Stimulated activated CD4-positive, alpha-beta T cell treated with anti-CD3 and anti-CD28 coated beads, Interleukin-1b, Interleukin-23, amount 100 ng/mL, for 24 hours (primary cell): ENCODE results near the gene DYNC1LI1.
A peak's percentile ranks its signal among the peaks of the same experiment; 100 is the strongest.

ENCODE experiments used
- DNase-seq, 4 experiments: peaks; one replicate each; pipeline ENCODE4 v3.0.0-alpha.2; 2020; ENCODE audit warnings: low read depth in 4 of 4, low spot score in 1 of 4

DYNC1LI1 gene

GRCh38 chr3:32570421-32571191 is at the start of gene DYNC1LI1:
DYNC1LI1 (minus strand) TSS chr3:32570858; CDS start chr3:32570770, 88 bp downstream.
- peak; percentile 88 to 95 (median 94) for DNase-seq

- no peak for DNase-seq
These were observed 48.7 kb upstream of the DYNC1LI1 start for GRCh38 chr3:32619395-32619794.

GRCh38 chr3:32616267-32616962 is 45.8 kb upstream of the DYNC1LI1 start:
- DNase-seq = no peak

DNA sequence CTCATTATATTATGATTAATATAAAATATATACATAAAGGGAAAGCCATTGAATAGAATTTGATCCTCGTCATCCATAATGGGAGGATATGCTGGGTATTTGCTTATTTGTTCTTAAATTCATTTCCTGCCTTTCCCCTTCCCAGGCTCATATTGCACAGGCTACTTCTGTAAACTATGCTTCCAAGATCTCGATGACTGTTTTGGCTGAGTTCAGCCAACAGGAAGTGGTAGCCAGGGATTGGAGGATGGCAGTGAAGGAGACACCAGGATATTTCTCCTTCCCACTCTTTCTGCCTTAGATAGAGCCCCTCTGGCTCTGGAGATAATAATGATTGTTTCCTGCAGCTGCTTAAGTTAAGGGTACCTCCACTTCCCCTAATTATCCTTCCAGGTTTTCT is 44.3 kb upstream of the DYNC1LI1 start:
- DNase-seq = no peak

GRCh38 chr3:32613183-32613582 is 42.5 kb upstream of the DYNC1LI1 start:
- DNase-seq = no peak

GRCh38 chr3:32612547-32612946 is 41.9 kb upstream of the DYNC1LI1 start:
- no peak for DNase-seq

GRCh38 chr3:32607522-32607921 is 36.9 kb upstream of the DYNC1LI1 start:
- DNase-seq = no peak

DNA sequence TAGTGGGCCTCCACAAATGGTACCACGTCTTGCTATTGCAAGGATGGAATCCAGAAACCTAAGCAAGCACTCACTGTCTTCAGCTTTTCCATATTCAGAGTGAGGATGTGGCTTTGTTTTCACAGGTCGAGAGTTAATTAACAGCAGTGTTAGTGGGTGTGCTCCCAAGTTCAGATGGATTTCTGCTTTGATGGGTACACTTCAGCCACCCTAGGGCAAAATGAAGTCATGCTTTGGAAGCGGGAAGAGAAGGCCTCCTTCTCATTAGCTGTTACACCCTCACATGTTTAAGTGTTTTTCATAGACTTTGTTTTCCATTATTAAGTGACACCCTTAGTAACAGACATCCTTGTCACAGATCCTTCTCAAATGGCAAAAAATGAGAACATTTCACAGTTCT is 36.3 kb upstream of the DYNC1LI1 start:
- DNase-seq = no peak

DNA sequence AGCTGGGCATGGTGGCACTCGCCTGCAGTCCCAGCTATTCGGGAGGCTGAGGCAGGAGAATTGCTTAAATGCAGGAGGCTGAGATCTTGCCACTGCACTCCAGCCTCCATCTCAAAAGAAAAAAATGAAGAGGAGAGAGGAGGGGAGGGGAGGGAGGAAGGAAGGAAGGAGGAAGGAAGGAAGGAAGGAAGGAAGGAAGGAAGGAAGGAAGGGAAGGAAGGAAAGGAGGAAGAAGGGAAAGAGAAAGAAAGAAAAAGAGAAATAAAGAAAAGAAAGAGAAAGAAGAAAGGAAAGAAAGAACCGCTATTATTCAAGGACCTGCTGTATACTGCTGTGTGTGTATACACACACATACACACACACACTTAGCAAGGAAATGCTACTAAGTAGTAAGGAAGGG is 35.6 kb upstream of the DYNC1LI1 start:
- DNase-seq = no peak

DNA sequence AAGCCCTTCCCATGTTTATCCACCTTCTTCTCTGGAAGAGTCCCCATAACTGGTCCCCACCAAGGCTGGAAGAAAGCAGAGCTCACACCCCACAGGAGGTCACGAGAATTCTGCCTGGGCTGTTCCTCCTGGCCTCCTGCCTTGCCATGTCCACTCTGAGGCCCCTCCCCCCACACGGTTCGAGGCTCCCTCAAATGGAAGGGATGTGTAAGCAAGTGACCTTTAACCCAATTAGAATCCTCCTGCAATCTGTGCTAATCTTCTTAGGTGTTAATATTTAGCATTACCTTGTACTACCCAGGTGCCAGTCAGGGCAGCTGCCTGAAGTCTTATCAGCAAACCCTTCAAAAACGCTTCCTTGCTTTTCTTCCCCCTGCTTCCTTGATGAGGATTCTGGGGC is 32.4 kb upstream of the DYNC1LI1 start:
- no peak for DNase-seq

DNA sequence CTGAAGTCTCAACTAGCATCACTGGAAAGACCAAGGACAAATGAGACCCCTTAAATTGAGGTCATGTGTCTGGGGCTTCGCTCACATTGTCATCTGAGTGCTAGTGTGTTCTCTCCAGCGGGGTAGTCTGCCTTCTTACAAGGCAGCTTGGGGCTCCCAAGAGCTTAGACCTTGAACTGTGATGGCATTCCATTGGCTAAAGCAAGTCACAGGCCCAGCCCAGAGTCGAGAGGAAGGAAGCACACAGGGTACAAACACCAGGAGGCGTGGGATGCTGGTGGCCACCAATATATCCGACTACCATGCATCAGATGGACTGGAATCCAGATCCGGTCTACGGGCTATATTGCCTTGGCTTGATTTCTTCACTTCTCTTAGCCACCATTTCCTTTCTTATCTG is 31.5 kb upstream of the DYNC1LI1 start:
- DNase-seq = no peak

- DNase-seq = no peak
These were observed 31.1 kb upstream of the DYNC1LI1 start for GRCh38 chr3:32601722-32602121.

- no peak for DNase-seq
These were observed 27.0 kb upstream of the DYNC1LI1 start for GRCh38 chr3:32597656-32598055.

DNA sequence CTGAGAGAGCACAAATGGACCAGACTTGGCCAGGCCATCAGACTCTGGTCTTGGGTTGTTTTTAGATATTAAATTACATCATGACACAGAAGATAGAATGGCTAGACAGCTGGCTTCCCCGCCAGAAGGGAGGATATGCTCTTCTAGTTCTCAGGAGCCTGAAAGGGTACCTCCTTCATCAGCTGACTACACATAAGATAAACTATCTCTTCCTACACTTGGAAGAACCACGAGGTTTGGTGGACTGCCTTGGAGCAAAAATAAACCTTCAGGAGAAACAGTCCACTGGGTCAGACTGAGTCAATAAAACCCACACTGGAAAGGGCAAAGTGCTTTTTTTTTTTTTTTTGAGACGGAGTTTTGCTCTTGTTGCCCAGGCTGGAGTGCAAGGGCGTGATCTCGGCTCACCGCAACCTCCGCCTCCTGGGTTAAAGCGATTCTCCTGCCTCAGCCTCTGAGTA is 26.3 kb upstream of the DYNC1LI1 start:
- no peak for DNase-seq

- no peak for DNase-seq
These were observed 25.7 kb upstream of the DYNC1LI1 start for GRCh38 chr3:32596282-32596908.

GRCh38 chr3:32595323-32595722 is 24.7 kb upstream of the DYNC1LI1 start:
- DNase-seq = no peak

DNA sequence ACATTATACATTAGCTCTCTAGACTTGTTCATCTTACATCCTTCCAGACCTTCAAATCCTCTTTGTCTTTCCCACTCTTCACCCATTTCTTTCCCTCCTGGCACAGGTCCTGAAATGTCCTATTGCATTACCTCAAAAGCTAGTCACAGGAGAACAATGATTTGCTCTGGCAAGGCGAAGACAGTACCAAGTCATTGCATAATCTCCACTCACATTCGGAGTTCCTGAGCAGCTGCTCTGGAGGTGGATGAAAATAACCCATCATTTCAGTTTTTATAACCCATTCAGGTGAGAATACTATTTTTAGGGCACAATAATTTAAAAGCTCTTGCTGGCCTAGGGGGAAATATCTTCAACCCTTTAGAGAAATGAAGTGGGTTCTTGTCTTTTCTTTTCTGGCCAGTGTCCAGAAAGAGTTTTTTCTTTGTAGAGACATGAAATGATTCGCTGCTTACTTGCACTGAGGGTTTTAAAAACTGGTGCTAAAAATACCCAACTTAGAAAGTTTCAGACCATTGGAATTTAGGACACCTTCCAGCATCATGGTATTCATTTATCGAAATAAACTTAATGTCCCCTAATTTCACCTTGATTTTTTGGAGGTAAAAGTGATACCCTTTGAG is 23.4 kb upstream of the DYNC1LI1 start:
- DNase-seq = no peak

GRCh38 chr3:32592696-32593353 is 22.2 kb upstream of the DYNC1LI1 start:
- DNase-seq = no peak

GRCh38 chr3:32592011-32592410 is 21.4 kb upstream of the DYNC1LI1 start:
- no peak for DNase-seq

DNA sequence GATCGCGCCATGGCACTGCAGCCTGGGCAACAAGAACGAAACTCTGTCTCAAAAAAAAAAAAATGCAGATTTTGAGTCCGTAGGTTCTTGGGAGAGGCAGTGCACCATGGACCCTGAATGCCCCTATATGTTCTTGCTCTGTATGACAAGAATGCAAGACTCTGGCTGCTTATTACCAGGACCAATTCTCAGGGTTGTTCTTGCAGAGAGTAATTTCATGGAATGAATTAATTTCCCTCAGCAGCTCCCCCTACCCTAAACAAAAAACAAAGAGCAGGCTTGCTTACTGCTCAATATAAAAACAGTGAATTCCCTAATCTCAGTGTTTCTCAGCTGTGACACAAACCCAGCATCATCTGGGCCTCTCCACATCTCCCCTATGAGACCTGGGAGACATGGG is 20.5 kb upstream of the DYNC1LI1 start:
- no peak for DNase-seq

DNA sequence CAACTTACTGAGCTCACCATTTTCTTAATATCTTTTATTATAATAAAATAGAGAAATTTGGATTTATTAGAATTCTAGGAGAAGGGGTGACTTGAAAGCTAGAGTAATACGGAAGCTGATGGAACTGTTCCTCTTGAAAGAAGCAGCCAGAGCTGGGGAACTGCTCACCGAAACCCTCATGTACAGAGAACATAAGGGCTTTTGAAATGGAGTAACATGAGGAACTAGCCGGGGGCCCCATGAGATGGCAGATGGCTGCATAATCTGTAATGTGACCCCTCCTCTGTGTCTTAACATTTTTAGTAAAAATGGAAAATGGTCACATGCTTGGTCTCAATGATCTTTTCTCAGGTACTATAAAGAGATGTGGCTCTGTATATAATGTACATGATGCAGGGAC is 15.7 kb upstream of the DYNC1LI1 start:
- DNase-seq = no peak
